Activated naive CD8-positive, alpha-beta T cell treated with anti-CD3 and anti-CD28 coated beads, Interleukin-2, amount 50 U/mL, for 24 hours (primary cell): ENCODE measurements around the gene CILP2.

Experiments used
- ATAC-seq: fragments of 150-1000 bp; cut with Tn5 transposase; one replicate; pipeline ENCODE4 v1.10.0; 2021
- DNase-seq: peaks from one replicate; pipeline ENCODE4 v3.0.0; 2021
- H3K27ac Mint-ChIP-seq: one replicate; pipeline ENCODE4 v1.8.0; 2021; ENCODE audit warnings: mild to moderate bottlenecking, mixed read lengths
- H3K27me3 Mint-ChIP-seq: one replicate; pipeline ENCODE4 v1.8.0; 2021; ENCODE audit warnings: mixed read lengths
- H3K36me3 Mint-ChIP-seq: one replicate; pipeline ENCODE4 v1.8.0; 2021; ENCODE audit warnings: low read depth, mixed read lengths
- H3K4me1 Mint-ChIP-seq: one replicate; pipeline ENCODE4 v1.8.0; 2021; ENCODE audit warnings: mixed read lengths
- H3K4me3 Mint-ChIP-seq: one replicate; pipeline ENCODE4 v1.8.0; 2021; ENCODE audit warnings: mild to moderate bottlenecking, moderate library complexity, mixed read lengths
- H3K9me3 Mint-ChIP-seq: one replicate; pipeline ENCODE4 v1.8.0; 2021; ENCODE audit warnings: mixed read lengths

The CILP2 gene

GRCh38 chr19:19500975-19501644 lies 37.0 kb upstream of the CILP2 start:
- Mint-ChIP-seq H3K36me3 (peaks cover 34% of the 10 kb centered on the region), H3K4me3 (no peak overlapping the region), H3K9me3 (no peaks in the 10 kb centered on the region), H3K27me3 (no peaks in the 10 kb centered on the region), H3K4me1 (no peaks in the 10 kb centered on the region), H3K27ac (no peak overlapping the region)
- DNase-seq = no peak
- ATAC-seq = no peak

- Mint-ChIP-seq H3K36me3 (peaks cover 34% of the 10 kb centered on the region), H3K27ac (no peak overlapping the region)
These were observed 36.3 kb upstream of the CILP2 start for GRCh38 chr19:19501798-19502197.

GRCh38 chr19:19502281-19502680 lies 35.8 kb upstream of the CILP2 start:
- H3K27ac Mint-ChIP-seq = no peak overlapping the region
- DNase-seq = no peak
- H3K4me1 Mint-ChIP-seq = no peaks in the 10 kb centered on the region
- no peak for ATAC-seq
- H3K4me3 Mint-ChIP-seq = no peak overlapping the region
- peaks cover 35% of the 10 kb centered on the region for H3K36me3 Mint-ChIP-seq
- no peaks in the 10 kb centered on the region for H3K27me3 Mint-ChIP-seq
- no peaks in the 10 kb centered on the region for H3K9me3 Mint-ChIP-seq

More at GRCh38 chr19:19501798-19502197, 36.3 kb upstream of the CILP2 start:
- Mint-ChIP-seq H3K4me1 (no peaks in the 10 kb centered on the region), H3K4me3 (no peak overlapping the region), H3K9me3 (no peaks in the 10 kb centered on the region), H3K27me3 (no peaks in the 10 kb centered on the region)
- no peak for DNase-seq
- no peak for ATAC-seq

- peaks cover 39% of the 10 kb centered on the region for H3K36me3 Mint-ChIP-seq
- ATAC-seq (no peak), DNase-seq (no peak)
- H3K27me3 Mint-ChIP-seq = no peaks in the 10 kb centered on the region
- no peak overlapping the region for H3K27ac Mint-ChIP-seq
- no peaks in the 10 kb centered on the region for H3K4me1 Mint-ChIP-seq
- H3K4me3 Mint-ChIP-seq = no peak overlapping the region
- H3K9me3 Mint-ChIP-seq = no peaks in the 10 kb centered on the region
These were observed 35.1 kb upstream of the CILP2 start for GRCh38 chr19:19502808-19503602.

DNA sequence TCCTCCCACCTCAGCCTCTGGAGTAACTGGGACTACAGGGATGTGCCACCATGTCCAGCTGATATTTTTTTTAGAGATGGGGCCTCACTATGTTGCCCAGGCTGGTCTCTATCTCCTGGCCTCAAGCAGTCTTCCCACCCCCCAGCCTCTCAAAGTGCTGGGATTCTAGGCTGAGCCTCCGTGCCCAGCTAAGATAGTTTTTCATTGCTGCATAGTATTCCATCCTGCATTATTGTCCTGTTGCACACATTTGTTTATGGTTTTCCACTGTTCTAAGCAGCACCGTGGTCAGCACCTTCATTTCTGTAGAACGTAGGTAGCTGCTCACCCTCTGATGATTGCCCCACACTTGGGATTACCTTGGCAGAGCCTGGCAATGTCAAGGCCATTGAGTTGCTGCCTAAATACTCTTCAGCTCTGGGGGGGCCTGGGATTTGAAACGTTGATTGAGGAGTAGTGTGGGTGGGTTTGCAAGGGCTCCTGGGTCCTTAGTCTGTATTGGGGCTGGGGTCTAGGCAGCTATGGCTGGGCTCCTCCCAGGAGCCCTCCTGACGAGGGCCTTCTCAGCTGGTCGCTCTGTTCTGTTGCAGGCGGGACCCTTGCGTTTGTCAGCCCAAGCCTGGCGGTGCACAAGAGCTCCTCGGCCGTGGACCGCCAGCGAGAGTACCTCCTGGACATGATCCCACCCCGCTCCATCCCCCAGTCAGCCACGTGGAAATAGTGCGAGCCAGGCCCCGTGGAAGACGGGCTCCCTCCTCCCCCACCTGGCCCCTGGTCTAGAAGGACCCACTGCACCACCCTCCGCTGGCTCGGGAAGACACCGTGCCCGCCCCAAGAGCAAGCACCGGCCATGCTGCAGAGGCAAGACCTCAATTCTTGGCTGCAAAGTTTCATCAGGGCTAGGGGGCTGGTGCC lies 33.1 kb upstream of the CILP2 start:
- Mint-ChIP-seq H3K4me1 (no peaks in the 10 kb centered on the region), H3K9me3 (no peaks in the 10 kb centered on the region), H3K27me3 (no peaks in the 10 kb centered on the region), H3K36me3 (peaks cover 35% of the 10 kb centered on the region), H3K27ac (peak overlapping the region; percentile 39), H3K4me3 (no peak overlapping the region)
- ATAC-seq (no peak), DNase-seq (no peak)

DNA sequence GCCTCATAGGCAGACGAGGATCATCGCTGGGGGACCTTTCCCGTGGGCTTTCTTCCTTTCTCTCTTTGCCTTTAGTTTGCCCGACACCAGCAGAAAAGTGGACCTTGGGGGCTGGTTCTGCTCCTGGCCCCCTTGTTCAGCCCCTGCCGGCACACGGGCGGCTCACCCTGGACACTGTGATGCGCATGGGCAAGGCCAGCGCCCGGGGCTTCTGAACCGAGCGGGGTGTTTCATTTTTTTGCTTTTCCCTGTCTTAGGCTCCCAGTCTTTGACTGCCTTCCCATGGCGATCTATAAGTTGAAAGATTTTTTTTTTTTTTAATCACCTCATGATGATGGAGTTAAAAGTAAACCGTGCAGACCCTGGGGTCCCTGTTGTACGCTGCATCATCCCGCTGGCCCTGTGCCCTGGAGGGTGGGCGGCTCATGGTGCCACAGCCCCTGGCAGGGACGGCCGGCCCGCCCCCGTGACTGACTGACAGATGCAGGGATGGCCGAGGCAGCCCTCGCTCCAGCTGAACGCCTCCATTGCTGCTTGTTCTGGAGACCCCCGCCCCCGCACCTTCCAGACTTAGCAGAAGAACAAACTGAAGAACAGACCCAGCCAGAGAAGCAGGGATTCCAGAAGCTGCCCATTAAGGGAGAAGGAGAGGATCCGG lies 32.3 kb upstream of the CILP2 start:
- Mint-ChIP-seq H3K4me1 (no peaks in the 10 kb centered on the region), H3K27me3 (no peaks in the 10 kb centered on the region), H3K4me3 (no peak overlapping the region), H3K36me3 (peaks cover 34% of the 10 kb centered on the region), H3K27ac (no peak overlapping the region), H3K9me3 (no peaks in the 10 kb centered on the region)
- no peak for ATAC-seq
- DNase-seq = no peak

DNA sequence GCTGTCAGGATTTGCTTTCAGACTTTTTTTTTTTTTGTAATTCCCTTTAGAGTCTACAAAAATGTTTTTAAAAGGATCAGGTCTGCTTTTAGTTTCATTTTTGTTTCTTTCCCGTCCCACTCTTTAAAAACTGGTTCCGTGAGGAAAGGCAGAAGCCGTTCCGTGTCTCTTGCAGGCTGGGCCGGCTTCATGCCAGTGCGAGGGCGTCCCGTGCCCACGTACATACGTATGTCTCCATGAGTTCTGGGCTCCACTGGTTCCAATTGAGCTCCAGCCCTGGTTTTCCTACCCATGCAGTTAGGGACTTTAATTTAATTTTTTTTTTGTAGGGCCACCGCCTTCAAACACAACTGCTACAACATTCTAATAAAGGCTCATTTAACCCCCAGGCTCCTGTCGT lies 31.5 kb upstream of the CILP2 start:
- Mint-ChIP-seq H3K4me3 (no peak overlapping the region), H3K27ac (no peak overlapping the region), H3K9me3 (no peaks in the 10 kb centered on the region), H3K4me1 (no peaks in the 10 kb centered on the region), H3K36me3 (peaks cover 30% of the 10 kb centered on the region), H3K27me3 (no peaks in the 10 kb centered on the region)
- ATAC-seq (no peak), DNase-seq (no peak)

- H3K27ac Mint-ChIP-seq = no peak overlapping the region
- H3K27me3 Mint-ChIP-seq = no peaks in the 10 kb centered on the region
- DNase-seq (no peak), ATAC-seq (no peak)
- no peaks in the 10 kb centered on the region for H3K9me3 Mint-ChIP-seq
- no peak overlapping the region for H3K4me3 Mint-ChIP-seq
- no peaks in the 10 kb centered on the region for H3K4me1 Mint-ChIP-seq
- peaks cover 23% of the 10 kb centered on the region for H3K36me3 Mint-ChIP-seq
These were observed 30.7 kb upstream of the CILP2 start for GRCh38 chr19:19507354-19507753.

- ATAC-seq = no peak
- no peak overlapping the region for H3K4me3 Mint-ChIP-seq
- no peaks in the 10 kb centered on the region for H3K27me3 Mint-ChIP-seq
- no peaks in the 10 kb centered on the region for H3K9me3 Mint-ChIP-seq
- no peak overlapping the region for H3K27ac Mint-ChIP-seq
- no peaks in the 10 kb centered on the region for H3K4me1 Mint-ChIP-seq
- DNase-seq = no peak
- peaks cover 19% of the 10 kb centered on the region for H3K36me3 Mint-ChIP-seq
These were observed 29.8 kb upstream of the CILP2 start for GRCh38 chr19:19508217-19508616.

- H3K4me3 Mint-ChIP-seq = no peak overlapping the region
- DNase-seq (no peak), ATAC-seq (no peak)
- no peaks in the 10 kb centered on the region for H3K9me3 Mint-ChIP-seq
- H3K4me1 Mint-ChIP-seq = peaks cover 1% of the 10 kb centered on the region
- no peak overlapping the region for H3K27ac Mint-ChIP-seq
- H3K27me3 Mint-ChIP-seq = no peaks in the 10 kb centered on the region
- peaks cover 11% of the 10 kb centered on the region for H3K36me3 Mint-ChIP-seq
These were observed 27.6 kb upstream of the CILP2 start for GRCh38 chr19:19510432-19510831.

GRCh38 chr19:19513682-19514081 lies 24.4 kb upstream of the CILP2 start:
- ATAC-seq (no peak), DNase-seq (no peak)
- Mint-ChIP-seq H3K4me1 (peaks cover 22% of the 10 kb centered on the region), H3K27ac (no peak overlapping the region), H3K36me3 (peaks cover 5% of the 10 kb centered on the region), H3K9me3 (no peaks in the 10 kb centered on the region), H3K27me3 (no peaks in the 10 kb centered on the region), H3K4me3 (no peak overlapping the region)

GRCh38 chr19:19514215-19514657 lies 23.8 kb upstream of the CILP2 start:
- no peak for ATAC-seq
- peak; percentile 31 for DNase-seq
- peak overlapping the region; percentile 46 for H3K4me3 Mint-ChIP-seq
- H3K27me3 Mint-ChIP-seq = no peaks in the 10 kb centered on the region
- no peaks in the 10 kb centered on the region for H3K9me3 Mint-ChIP-seq
- peaks cover 7% of the 10 kb centered on the region for H3K36me3 Mint-ChIP-seq
- H3K27ac Mint-ChIP-seq = no peak overlapping the region
- peaks cover 24% of the 10 kb centered on the region for H3K4me1 Mint-ChIP-seq

- peak within 1 kb of the TSS; percentile 92 for H3K27ac Mint-ChIP-seq
- ATAC-seq = no peak
- H3K9me3 Mint-ChIP-seq = no peaks in the 10 kb centered on the region
These were observed 23.0 kb upstream of the CILP2 start, which contains the start of gene TSSK6 for GRCh38 chr19:19514881-19515641. Gene TSSK6, minus strand, starts transcription at chr19:19515548. Its CDS starts 121 bp downstream, at chr19:19515427.

More at GRCh38 chr19:19514881-19515641, 23.0 kb upstream of the CILP2 start, which contains the start of gene TSSK6:
- H3K4me3 Mint-ChIP-seq = peak within 1 kb of the TSS; percentile 92
- H3K4me1 Mint-ChIP-seq = peaks cover 27% of the 10 kb centered on the region
- no peaks in the 10 kb centered on the region for H3K27me3 Mint-ChIP-seq
- H3K36me3 Mint-ChIP-seq = peaks cover 13% of the 10 kb centered on the region
- no peak for DNase-seq
